Endothelial cell (in vitro differentiated cells): Measurements from ENCODE around the gene MARK3. TPM values are rescaled to one million over a fixed set of nuclear protein-coding genes. Genes with fewer than 3 reads are reported as not detected.

Source experiments
- DNase-seq: peaks from one replicate; pipeline ENCODE4 v3.0.0; 2021; ENCODE audit warnings: low spot score
- H3K27ac Mint-ChIP-seq: one replicate; pipeline ENCODE4 v1.8.0; 2021; ENCODE audit warnings: mixed read lengths, inconsistent platforms; ENCODE audit not compliant: unreplicated experiment
- H3K27me3 Mint-ChIP-seq: one replicate; pipeline ENCODE4 v1.8.0; 2021; ENCODE audit warnings: mild to moderate bottlenecking, moderate library complexity, mixed read lengths, inconsistent platforms; ENCODE audit not compliant: unreplicated experiment
- H3K36me3 Mint-ChIP-seq: one replicate; pipeline ENCODE4 v1.8.0; 2021; ENCODE audit warnings: mild to moderate bottlenecking, low read depth, mixed read lengths, inconsistent platforms; ENCODE audit not compliant: unreplicated experiment
- H3K4me1 Mint-ChIP-seq: one replicate; pipeline ENCODE4 v1.8.0; 2021; ENCODE audit warnings: mild to moderate bottlenecking, mixed read lengths, inconsistent platforms; ENCODE audit not compliant: unreplicated experiment
- H3K4me3 Mint-ChIP-seq: one replicate; pipeline ENCODE4 v1.8.0; 2021; ENCODE audit warnings: mild to moderate bottlenecking, mixed read lengths, inconsistent platforms; ENCODE audit not compliant: unreplicated experiment
- H3K9me3 Mint-ChIP-seq: one replicate; pipeline ENCODE4 v1.8.0; 2021; ENCODE audit warnings: mixed read lengths, inconsistent platforms; ENCODE audit not compliant: unreplicated experiment
- total RNA-seq: library from RNA; stranded (reverse); fragmentation: NEBNext Ultra II Directional; extraction: Animal tissue kit (Norgen Biotek cat#: 25700); gene quantifications from one replicate; pipeline ENCODE4 v1.2.1, GENCODE V29; 2021; ENCODE audit not compliant: unreplicated experiment
- TF ChIP-seq, protein P1 (sequence below): fragments of 200-600 bp; sonication (generic); IDR thresholded peaks from one replicate; pipeline ENCODE4 v1.5.0; 2021; ENCODE audit warnings: antibody characterized with exemption; ENCODE audit not compliant: unreplicated experiment

Gene MARK3
- total RNA-seq, 1 donor from 2014 or later, result 70.8 TPM

DNA sequence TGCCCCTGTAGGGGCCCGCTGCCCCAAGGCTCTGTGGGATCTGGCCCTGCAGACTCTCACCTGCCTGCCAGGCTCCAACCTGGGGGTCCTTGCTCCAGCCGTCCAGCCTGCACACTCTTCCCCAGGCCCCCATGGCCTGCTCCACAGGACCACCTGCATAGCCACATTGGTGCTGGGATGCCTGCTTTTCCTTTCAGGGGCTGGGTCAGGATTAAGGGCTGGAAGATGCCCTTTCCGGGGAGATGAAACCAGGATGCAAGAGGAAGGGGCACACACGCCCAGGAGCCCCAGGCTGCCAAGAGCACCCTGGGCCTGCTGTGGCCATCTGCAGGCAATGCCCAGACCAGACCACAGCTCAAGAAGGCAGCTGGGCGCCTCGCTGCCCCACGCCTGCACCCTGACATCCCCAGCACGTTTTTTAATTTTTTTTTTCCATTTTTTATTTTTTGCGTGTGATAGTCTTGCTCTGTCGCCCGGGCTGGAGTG is 162.3 kb downstream of the MARK3 start:
- Mint-ChIP-seq H3K27me3 (peaks cover 12% of the 10 kb centered on the region), H3K4me1 (peaks cover 4% of the 10 kb centered on the region), H3K27ac (no peak overlapping the region), H3K4me3 (no peak overlapping the region), H3K36me3 (no peaks in the 10 kb centered on the region), H3K9me3 (no peaks in the 10 kb centered on the region)
- DNase-seq, result no peak
- TF ChIP-seq, protein P1, sequence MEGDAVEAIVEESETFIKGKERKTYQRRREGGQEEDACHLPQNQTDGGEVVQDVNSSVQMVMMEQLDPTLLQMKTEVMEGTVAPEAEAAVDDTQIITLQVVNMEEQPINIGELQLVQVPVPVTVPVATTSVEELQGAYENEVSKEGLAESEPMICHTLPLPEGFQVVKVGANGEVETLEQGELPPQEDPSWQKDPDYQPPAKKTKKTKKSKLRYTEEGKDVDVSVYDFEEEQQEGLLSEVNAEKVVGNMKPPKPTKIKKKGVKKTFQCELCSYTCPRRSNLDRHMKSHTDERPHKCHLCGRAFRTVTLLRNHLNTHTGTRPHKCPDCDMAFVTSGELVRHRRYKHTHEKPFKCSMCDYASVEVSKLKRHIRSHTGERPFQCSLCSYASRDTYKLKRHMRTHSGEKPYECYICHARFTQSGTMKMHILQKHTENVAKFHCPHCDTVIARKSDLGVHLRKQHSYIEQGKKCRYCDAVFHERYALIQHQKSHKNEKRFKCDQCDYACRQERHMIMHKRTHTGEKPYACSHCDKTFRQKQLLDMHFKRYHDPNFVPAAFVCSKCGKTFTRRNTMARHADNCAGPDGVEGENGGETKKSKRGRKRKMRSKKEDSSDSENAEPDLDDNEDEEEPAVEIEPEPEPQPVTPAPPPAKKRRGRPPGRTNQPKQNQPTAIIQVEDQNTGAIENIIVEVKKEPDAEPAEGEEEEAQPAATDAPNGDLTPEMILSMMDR, result no peak

DNA sequence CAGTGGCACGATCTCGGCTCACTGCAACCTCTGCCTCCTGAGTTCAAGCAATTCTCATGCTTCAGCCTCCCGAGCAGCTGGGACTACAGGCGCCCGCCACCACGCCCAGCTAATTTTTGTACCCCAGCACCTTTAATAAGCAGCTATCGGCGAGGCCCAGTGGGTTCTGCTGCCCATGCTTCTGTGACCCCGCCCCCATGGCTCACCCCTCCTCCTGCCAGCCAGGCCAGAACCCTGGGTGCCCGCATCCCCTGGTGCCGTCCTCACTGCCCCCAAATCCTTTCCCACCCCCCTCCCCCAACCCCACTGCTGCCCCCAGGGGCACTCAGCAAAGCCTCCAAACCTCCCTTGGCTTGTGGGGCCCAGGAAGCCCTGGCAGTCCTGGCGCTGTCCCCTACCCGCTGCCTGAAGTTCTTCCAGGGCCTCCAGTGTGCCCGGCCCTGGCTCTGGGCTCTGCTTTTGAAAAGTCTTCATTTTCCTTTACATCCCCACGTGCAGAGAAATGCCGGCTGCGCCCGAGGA is 162.8 kb downstream of the MARK3 start:
- Mint-ChIP-seq H3K9me3 (no peaks in the 10 kb centered on the region), H3K36me3 (no peaks in the 10 kb centered on the region), H3K4me1 (peaks cover 4% of the 10 kb centered on the region), H3K27me3 (peaks cover 12% of the 10 kb centered on the region), H3K4me3 (no peak overlapping the region), H3K27ac (no peak overlapping the region)
- TF ChIP-seq, protein P1, result no peak
- no peak for DNase-seq

- no peak for DNase-seq
- H3K9me3 Mint-ChIP-seq, result no peaks in the 10 kb centered on the region
- TF ChIP-seq, protein P1, result no peak
- H3K4me3 Mint-ChIP-seq, result no peak overlapping the region
- peaks cover 12% of the 10 kb centered on the region for H3K27me3 Mint-ChIP-seq
- no peaks in the 10 kb centered on the region for H3K36me3 Mint-ChIP-seq
- H3K27ac Mint-ChIP-seq, result no peak overlapping the region
- H3K4me1 Mint-ChIP-seq, result peaks cover 4% of the 10 kb centered on the region
These were observed 163.5 kb downstream of the MARK3 start for GRCh38 chr14:103548463-103549351.

DNA sequence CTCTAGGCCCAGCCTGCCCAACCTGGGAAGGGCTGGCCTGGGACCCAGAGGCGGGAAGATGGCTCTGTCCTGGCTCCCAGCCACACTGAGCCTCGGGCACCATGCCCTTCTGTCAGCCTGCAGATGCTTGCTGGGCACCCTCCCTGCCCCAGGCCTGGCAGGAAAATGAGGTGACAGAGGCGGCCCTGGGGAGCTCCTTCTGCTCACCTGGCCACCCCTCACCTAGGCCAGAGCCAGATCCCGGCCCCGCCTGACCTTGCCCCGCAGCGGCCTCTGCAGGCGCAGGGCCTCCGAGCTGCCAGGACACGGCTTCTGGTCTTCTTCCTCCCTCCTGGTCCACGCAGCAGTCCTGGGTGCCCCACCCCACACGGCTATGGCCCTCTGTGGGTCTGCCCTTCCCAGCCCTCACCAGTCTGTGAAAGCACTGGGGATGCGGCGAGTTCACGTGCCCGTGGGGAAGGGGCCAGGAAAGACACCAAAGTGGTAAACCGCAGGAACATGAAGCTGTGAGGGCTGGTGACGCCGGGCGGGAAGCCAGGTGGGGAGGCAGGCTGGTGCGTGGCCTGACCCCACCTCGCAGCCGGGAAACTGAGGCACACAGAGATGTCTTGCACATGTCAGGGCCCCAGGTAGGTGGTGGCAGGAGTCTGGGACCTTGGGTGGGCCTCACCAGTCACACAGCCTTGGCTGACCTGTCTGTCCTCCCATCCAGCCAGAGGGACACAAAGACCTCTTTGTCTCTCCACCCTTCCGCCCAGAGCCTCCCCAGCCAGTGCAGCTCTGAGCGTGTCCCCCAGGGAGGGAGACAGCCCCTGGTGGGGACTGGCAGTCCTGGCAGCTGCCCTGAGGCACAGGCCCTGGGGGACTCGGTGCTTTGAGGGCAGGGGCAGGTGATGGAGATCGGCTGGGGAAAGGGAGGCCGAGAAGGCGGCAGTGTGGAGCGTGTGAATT is 164.4 kb downstream of the MARK3 start:
- Mint-ChIP-seq H3K27ac (no peak overlapping the region), H3K36me3 (peaks cover under 1% of the 10 kb centered on the region), H3K27me3 (peaks cover 14% of the 10 kb centered on the region), H3K4me3 (no peak overlapping the region), H3K9me3 (no peaks in the 10 kb centered on the region), H3K4me1 (peaks cover 4% of the 10 kb centered on the region)
- no peak for DNase-seq
- TF ChIP-seq, protein P1, result no peak
